Measurements from ENCODE around the gene PCGF1.
A peak's percentile ranks its signal among the peaks of the same experiment; 100 is the strongest.
"Not testable (repeated sequence)": the region's sequence is repeated elsewhere in the genome, so short reads cannot be mapped to it uniquely, and the experiment has no call there.

Gene PCGF1

GRCh38 chr2:74470742-74471141, 36.8 kb downstream of the PCGF1 start:
- DNase-seq, result not testable (repeated sequence)

GRCh38 chr2:74464406-74464805, 43.1 kb downstream of the PCGF1 start:
- DNase-seq, result no peak

- DNase-seq, result no peak
These were observed 44.7 kb downstream of the PCGF1 start for GRCh38 chr2:74462786-74463105.

- DNase-seq, result no peak
These were observed 45.3 kb downstream of the PCGF1 start for GRCh38 chr2:74462054-74462785.

- no peak for DNase-seq
These were observed 46.1 kb downstream of the PCGF1 start for GRCh38 chr2:74461187-74462053.

GRCh38 chr2:74460187-74460586, 47.3 kb downstream of the PCGF1 start:
- not testable (repeated sequence) for DNase-seq

GRCh38 chr2:74459503-74460118, 47.9 kb downstream of the PCGF1 start:
- DNase-seq, result not testable (repeated sequence)

GRCh38 chr2:74458938-74459363, 48.5 kb downstream of the PCGF1 start:
- DNase-seq, result no peak

- DNase-seq, result peak; percentile 98
These were observed 49.2 kb downstream of the PCGF1 start, which contains the start of gene WBP1 for GRCh38 chr2:74458132-74458937. TSS of gene WBP1 (plus strand) at chr2:74458438. CDS start at chr2:74458603, 165 bp downstream.

GRCh38 chr2:74457549-74458131, 49.9 kb downstream of the PCGF1 start:
- no peak for DNase-seq

- DNase-seq, result no peak
These were observed 50.4 kb downstream of the PCGF1 start for GRCh38 chr2:74457129-74457548.

Measured in NCI-H1436 treated with DMSO at 0.1 percent for 48 hours (cell line).